Adipocyte (in vitro differentiated cells): ENCODE data around the gene DMRTA2.

Source experiments
- DNase-seq: peaks from one replicate; pipeline ENCODE4 v3.0.0-alpha.2; 2015; ENCODE audit warnings: low read depth
- H3K27me3 ChIP-seq: replicated peaks from 2 replicates; pipeline ENCODE4 v1.7.0; 2013; ENCODE audit warnings: mild to moderate bottlenecking, low read length, moderate library complexity; ENCODE audit not compliant: control insufficient read depth, insufficient read depth
- H3K36me3 ChIP-seq: 2 replicates; pipeline ENCODE4 v1.7.0; 2013; ENCODE audit warnings: low read length, mild to moderate bottlenecking, moderate library complexity; ENCODE audit not compliant: control insufficient read depth, insufficient read depth, severe bottlenecking
- H3K4me1 ChIP-seq: 2 replicates; pipeline ENCODE4 v1.7.0; 2013; ENCODE audit warnings: mild to moderate bottlenecking, low read length, moderate library complexity; ENCODE audit not compliant: control insufficient read depth, insufficient read depth
- H3K4me3 ChIP-seq: 2 replicates; pipeline ENCODE4 v1.7.0; 2013; ENCODE audit warnings: mild to moderate bottlenecking, low read length, moderate library complexity
- H3K9ac ChIP-seq: 2 replicates; pipeline ENCODE4 v1.7.0; 2013; ENCODE audit warnings: mild to moderate bottlenecking, low read length, moderate library complexity
- H3K9me3 ChIP-seq: 2 replicates; pipeline ENCODE4 v1.7.0; 2013; ENCODE audit warnings: mild to moderate bottlenecking, low read length, moderate library complexity; ENCODE audit not compliant: control insufficient read depth

The DMRTA2 gene

GRCh38 chr1:50369008-50369634 is 54.1 kb downstream of the DMRTA2 start:
- Histone ChIP-seq H3K4me1 (no peaks in the 10 kb centered on the region), H3K4me3 (no peak overlapping the region), H3K9ac (no peak overlapping the region), H3K36me3 (no peaks in the 10 kb centered on the region), H3K9me3 (no peaks in the 10 kb centered on the region), H3K27me3 (peaks cover 48% of the 10 kb centered on the region)
- DNase-seq, result no peak

DNA sequence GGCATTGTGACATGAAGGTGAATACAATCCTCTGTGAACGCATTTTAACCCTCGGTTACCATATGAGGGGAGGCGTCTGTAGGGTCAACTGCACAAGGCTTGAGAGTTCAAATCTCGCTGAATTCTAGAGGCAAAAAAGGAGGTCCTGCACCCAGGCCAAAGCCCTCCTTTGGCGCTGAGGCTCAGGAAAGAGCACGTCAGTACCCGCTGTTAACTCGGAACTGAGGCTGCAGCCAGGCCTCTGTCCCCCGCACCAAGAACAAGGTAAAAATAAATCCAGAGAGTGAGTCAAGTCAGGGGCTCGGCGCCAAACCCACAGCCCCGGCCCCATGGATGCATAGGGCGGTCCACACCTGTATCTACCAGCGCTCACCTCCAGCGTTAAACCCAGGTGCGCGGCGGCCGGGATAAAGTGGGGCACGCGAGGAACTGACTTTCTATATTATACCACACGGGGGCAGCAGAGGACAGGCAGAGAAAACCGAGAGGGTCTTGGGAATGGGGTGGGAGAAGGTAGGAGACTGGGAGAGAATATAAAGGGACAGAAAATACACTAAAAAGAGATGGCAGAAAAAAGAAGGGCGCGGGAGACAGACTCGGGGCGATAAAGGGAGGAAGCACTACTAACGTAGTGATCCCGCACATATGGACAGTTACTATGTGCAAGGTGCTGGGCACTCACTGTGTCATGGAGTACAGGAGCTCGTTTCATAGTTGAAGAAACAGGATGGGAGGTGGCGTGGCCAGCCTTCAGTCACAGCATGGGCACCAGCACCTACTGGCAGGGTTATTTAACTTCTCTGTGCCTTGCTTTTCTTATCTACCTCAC is 54.9 kb downstream of the DMRTA2 start:
- DNase-seq, result peak; percentile 61
- Histone ChIP-seq H3K27me3 (peaks cover 44% of the 10 kb centered on the region), H3K4me3 (no peak overlapping the region)

More for the DNA sequence above, 54.9 kb downstream of the DMRTA2 start:
- no peaks in the 10 kb centered on the region for H3K4me1 ChIP-seq
- H3K36me3 ChIP-seq, result no peaks in the 10 kb centered on the region
- no peaks in the 10 kb centered on the region for H3K9me3 ChIP-seq
- no peak overlapping the region for H3K9ac ChIP-seq
